ENCODE measurements around the gene RFPL3.
A peak's percentile ranks its signal among the peaks of the same experiment; 100 is the strongest.
"Not testable (repeated sequence)": the region's sequence is repeated elsewhere in the genome, so short reads cannot be mapped to it uniquely, and the experiment has no call there.

RFPL3 gene

DNA sequence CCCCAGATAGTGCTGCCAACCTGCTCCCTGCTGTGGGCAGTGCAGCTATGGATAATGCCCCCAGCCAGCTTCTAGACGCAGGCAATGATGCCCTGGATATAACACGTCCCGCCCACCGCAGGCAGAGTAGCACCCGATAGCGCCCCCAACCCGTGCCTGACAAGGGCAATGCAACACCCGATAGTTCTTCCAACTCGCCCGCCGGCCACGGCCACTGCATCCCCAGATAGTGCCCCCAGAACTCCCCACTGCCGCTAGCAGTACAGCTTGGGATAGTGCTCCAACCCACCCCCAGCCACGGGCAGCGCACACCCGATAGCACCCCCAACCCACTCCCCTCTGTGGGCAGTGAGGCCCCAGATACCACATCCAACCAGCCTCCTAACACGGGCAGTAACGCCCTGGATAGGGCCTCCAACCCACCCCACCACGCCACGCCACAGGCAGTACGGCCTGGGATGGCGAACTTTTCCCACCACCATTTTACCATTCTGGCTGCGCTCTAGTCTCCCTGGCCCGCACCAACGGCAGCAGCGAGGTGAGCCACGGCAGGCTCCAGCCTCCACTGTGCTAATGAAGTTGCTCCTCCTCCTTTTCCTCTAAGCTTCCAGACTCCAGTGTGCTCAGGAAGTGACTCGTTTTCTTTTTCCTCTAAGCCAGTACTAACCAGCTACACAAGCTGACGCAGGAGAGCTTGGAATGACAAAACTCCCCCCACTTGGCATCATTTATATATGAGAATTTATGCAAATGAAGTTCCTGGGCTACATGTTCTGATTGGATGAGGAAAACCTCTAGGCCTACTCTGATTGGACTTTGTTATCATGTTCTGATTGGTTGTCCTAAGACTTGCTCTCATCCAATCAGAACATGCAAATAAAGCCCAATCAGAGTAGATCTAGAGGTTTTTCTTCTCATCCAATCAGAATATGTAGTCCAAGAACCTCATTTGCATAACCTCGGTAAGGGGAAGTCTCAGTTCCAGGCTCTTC lies 3.0 kb upstream of the RFPL3 start:
- peak; percentile 42 for DNase-seq

DNA sequence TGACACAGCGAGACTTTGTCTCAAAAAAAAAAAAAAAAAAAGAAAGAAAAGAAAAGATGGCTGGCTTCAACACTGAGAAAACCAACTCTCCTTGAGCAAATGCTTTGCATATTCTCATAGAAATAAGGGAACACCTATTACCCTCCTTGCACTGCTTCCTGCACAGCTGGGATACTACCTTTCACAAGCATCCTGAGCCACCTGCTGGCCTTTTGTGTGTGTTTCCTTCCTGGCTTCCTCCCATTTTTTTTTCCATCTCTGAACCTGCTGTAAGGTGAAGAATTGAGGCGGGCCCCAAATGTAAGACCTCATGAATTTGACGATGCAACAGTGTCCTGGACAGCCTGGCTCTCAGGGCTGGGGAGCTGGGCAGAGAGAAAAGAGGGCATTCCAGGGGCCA lies 1.9 kb upstream of the RFPL3 start:
- no peak for DNase-seq

DNA sequence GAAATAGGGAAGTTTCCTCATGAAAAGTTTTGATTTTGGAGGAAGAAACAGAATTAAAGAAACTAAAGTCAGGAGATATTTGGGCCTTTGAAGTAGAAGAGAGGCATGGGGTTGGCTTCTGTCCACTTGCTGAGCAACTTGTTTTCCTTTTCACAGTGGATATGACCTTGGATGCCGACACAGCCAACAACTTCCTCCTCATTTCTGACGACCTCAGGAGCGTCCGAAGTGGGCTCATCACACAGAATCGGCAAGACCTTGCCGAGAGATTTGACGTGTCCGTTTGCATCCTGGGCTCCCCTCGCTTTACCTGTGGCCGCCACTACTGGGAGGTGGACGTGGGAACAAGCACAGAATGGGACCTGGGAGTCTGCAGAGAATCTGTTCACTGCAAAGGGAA lies 2.4 kb downstream of the RFPL3 start:
- not testable (repeated sequence) for DNase-seq

DNA sequence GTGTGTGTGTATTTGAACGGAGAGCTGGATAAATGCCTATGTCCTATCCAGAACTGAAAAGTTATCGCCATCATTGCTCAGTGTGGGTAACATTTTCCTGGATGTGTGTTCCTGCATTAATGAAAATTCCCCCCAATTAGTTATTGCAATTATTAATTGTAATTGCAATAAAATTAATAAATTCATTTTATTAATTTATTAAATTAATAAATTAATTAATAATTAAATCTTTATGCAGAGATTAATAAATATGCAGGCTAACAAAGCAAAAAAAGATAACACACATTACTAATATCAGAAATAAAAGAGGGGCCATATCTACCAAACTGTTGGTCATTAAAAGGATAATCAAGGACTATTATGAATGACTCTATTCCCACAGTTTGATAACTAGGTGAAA lies 3.6 kb downstream of the RFPL3 start:
- DNase-seq, result no peak

DNA sequence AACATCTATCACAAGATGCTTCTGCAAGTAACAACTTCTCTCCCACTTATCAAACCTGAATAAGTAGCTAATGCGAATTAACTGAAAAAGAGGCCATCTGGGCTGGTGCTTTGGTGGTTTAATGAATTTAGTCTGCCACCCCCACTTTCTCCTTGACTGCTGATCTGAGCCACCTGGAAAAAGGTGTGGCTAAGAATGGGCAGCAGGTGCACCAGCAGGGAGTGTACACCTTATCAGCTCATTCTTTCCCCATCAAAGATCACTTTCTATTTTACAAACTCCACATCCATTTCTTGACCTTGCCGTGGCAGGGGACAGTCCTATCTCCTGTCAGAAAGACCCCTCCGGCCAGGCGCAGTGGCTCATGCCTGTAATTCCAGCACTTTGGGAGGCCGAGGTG lies 6.5 kb downstream of the RFPL3 start:
- no peak for DNase-seq

DNA sequence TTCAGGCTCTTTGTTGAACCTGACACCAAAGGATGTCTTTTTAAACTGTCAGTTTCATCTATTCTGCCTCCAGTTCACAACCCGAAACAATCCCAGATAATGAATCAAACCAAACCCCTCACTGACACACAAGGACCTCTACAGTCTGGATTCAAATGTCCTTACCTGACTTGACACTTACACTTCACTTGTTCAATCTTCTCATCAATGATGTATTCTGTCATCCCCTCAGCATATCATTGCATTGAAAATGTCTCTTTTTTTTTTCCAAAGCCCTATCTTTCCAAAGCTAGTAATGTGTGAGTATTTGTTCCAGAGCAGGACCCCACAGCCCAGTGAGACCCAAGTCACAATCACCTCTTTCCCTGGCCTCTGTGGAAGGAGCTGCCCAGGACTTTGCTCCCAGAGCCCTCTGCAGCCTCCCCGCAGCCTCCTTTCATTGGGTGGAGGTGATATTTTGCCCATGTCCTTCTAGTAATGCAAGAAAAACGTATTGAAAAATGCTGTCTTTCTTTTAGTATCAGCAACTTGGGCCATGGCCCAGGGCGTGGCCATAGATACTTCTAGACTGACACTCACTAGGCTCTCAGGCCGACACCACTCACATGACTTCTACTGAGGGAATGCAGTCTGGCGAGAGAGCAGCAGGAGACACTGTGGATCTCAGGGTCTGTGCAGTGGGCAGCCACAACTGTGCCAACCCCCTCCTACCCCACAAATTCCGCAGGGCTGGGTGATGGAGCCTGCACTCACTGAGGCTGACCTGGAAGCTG lies 18.2 kb downstream of the RFPL3 start:
- no peak for DNase-seq

DNA sequence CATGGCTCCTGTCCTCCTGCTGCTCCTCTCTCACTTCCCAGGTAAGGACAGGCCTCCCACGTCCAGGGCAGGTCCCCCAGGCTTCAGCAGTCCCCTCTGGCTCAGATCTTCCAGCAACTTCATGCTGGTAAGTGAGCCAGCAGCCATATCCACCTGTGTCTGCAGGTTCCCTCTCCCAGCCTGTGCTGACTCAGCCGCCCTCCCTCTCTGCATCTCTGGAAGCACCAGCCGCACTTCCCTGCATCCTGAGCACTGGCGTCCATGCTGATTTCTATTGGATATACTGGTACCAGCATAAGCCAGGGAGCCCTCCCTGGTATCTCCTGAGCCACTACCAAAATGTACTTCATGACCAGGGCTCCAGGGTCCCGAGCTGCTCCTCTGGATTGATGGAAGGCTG lies 19.0 kb downstream of the RFPL3 start:
- no peak for DNase-seq

DNA sequence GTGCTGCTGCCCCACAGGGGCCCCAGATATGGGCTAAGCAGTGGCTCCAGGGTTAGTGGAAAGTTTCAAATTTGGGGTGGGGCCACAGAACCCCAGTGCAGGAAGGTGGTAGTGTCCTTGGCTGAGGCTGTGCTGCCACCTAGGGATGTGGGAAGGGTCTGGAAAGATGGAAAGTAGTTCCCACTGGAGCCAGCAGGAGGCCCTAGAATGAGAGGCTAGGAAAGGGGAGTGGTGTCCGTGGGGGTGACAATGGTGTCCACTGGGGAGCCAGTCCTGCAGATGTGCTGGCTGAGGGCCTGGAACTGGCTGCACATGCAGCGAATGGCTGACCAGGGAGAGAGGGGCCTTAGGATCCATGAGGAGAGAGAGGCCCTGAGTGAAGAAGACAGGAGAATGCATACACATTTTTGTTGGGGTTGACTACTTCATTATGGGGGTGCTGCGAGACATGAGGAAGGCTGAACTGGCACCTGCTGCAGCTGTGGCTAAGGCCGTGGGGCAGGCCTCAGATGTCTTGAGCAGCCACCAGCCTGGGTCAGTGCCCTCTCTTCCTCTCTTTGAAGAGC lies 21.1 kb downstream of the RFPL3 start:
- DNase-seq, result peak; percentile 16

DNA sequence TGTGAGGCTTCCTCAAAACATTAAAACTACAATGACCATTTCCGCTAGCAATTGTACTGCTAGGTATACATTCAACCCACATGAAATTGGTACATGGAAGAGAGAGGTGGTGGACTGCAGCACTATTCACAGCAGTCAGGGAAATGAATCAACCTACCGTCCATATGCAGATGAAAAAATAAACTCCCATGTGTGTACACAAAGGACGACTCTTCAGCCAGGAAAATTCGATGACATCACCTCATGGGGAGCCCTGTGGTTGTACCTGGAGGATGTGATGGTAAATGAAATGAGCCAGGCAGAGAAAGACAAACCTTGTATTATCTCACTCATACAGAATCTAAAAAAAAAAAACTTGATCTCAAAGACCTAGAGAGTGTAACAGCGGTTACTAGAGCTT lies 23.3 kb downstream of the RFPL3 start:
- DNase-seq, result no peak

DNA sequence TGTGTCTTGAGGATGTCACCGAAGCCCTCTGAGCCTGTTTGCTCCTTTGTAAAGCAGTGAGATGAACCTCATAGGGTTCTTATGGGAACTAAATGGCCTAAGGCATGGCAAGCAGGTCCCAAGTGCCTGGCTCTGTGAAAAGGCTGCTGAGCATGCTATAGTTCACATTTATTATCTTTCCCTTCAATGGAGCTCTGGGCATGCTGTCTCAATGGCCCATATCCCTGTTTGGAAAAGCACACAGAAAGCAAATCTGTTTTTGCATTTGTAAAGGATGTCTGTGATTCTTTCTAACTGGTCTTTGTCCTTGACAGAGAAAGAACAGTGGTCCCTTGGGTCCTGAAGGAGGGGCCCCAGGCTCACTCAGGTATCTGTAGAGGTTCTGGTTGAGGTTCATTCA lies 28.0 kb downstream of the RFPL3 start:
- no peak for DNase-seq

DNA sequence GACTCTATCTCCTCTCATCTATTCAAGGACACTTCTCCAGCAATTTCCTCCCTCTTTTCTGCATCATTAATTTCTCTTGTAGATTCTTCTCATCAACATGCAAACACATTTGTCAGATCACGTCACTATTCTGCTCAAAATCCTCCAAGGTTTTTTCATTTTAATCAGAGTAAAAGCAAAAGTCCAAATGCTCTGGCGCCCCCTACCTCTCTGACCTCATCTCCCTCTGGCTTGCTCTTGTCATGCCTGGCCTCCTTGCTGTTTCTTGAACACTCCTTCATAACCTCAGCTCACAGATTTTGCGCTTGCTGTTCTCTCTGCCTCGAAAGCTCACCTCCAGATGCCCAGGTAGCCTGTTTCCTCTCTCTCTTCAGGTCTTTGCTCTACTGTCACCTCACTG lies 32.0 kb downstream of the RFPL3 start:
- DNase-seq, result no peak

DNA sequence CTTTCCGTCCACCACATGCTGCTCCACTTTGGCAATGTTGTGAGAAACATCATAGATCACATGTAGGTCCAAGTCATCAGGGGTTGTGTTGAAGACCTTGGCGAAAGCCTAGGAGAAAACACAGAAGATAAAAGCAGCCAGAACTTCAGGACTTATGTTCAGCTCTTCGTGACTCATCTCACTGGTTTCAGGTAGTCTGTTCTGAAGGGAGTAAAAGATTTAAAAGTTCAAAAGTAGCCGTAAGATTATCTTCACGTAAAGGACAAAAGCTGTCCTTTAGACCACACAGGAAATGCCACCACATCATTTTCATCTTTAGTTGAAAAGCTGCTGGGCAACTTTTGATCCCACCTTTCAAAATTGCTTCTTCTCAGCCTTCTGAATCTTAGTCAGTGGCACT lies 37.4 kb downstream of the RFPL3 start:
- no peak for DNase-seq

DNA sequence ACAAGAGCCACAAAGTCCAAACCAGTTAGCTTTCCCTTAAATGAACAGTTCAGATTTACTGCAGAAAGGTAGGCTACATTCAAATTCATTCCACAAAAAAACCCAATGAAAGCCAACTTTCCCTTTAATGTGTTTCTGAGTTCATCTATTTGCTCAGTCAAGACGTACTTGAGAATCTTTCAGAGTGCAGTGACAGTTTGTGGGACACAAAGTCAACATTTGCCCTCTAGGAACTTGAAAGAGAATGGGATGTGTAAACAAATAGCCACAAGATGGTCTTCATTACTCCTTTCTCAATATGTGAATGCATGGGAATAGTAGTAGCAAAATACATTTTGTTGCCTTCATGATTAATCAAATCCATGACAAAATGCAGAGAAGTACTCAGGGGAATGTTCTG lies 38.6 kb downstream of the RFPL3 start:
- DNase-seq, result no peak

DNA sequence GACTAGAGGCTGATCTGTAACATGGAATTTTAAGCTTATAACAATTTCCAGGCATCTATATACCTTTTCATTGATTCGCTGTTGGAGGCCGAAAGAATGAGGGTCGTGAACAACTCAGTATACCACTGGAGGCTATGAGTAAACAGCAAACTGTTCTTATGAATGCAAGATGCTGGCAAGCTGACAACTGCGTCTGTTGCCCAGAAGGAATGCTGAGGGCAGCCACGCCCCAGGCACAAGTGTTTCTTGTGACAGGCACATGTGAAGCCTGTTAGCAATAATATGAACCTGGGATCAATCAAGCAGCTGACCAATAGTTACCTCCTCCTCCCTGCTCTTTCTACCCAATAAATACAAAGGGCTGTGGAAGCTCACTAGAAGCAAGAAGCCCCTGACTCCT lies 39.1 kb downstream of the RFPL3 start:
- DNase-seq, result no peak

DNA sequence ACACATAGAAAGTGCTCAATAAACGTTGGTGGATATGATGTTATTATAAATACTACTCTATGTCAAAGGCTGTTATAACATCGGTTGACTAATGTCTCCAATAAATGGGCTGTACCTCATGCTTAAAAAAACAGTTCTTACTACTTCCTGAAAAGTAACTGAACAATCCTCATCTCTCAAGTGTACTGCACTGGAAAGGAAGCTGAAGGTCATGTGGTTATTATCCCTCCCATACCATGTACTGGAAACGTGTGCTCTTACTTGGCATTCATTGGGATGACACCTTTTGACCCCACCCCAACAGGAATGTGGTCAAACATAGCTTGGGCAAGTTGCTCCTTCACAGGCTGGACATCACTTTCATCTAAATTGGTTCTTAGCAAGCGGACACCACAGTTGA lies 43.8 kb downstream of the RFPL3 start:
- no peak for DNase-seq

DNA sequence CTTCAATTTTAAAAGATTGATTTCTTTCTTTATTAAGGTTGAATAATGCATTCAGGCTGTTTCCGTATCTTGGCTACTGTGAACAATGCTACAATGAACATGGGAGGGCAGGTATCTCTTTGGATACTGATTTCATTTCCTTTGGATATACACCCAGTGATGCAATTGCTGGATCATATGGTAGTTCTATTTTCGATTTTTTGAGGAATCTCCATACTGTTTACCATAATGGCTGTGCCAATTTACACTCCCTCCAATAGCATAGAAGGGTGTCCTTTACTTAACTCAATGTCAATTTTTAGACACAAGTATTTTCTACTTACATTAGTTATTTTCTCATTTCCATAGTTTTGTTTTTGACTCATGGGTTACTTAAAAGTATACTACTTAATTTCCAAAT lies 46.4 kb downstream of the RFPL3 start:
- DNase-seq, result no peak

DNA sequence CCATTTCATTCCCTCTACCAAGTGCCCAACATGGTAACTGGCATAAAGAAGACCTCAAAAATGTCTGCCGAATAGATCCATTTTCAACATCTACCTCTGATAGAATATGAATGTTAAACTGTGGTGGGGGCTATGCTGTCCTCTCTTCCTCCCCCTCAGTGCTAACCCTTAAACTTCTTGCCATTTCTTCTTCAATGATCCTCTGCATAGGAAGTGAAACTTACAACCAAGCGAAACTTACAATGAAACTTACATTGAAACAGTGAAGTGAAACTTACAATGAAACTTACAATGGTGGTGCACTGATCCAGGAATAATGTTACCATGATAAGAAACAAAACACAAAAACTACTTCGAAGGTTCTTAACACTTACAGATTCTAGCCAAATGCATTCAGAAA lies 49.6 kb downstream of the RFPL3 start:
- no peak for DNase-seq

DNA sequence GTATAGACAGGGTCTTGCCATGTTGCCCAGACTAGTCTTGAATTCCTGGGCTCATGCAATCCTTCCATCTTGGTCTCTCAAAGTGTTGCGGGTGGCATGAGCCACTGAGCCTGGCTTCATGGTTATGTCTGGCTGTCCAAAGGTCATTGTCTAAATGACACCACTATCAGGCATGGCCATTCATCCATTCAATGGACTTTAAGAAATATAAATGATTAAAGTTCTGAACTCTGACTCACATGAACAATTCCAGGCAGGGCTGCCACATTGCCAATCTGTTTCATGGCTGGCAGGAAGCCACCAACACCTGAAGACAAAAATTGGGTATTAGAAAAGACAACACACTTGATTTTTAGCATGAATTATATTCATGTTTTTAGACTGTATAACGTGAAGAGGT lies 50.3 kb downstream of the RFPL3 start:
- no peak for DNase-seq

DNA sequence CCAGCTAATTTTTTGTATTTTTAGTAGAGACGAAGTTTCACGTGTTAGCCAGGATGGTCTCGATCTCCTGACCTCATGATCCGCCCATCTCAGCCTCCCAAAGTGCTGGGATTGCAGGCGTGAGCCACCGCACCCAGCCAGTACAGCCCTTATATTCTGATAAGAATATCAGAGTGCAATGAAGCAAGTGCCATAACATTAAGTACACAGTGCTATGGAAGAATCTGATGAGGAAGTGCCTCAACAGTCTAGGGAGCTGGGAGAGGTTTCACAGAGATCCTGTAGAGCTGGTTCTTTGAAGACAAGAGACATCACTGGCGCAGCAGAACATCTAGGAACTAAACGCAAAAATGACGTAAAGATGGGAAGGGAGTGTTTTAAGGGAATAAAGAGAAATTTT lies 52.3 kb downstream of the RFPL3 start:
- no peak for DNase-seq

DNA sequence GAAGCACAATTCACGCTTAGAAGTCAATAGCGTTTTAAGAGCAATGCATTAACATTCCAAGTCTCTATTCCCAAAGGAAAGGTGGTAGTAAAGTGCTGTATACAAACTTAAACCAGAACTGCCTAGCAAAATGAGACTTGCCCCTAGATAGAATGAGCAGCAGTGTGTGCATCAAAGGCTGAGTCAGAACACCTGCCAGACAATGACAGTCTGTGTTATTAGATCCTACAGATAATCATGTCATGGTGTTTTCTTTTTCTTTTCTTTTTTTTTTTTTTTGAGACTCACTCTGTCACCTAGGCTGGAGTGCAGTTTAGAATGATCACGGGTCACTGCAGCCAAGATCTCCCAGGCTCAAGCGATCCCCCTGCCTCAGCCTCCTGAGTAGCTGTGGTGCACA lies 52.8 kb downstream of the RFPL3 start:
- DNase-seq, result no peak
